Stimulated activated CD8-positive, alpha-beta memory T cell treated with anti-CD3 and anti-CD28 coated beads, Interleukin-15, amount 100 ng/mL, for 1 hour (primary cell): ENCODE results near the gene SNAP29.
A peak's percentile ranks its signal among the peaks of the same experiment; 100 is the strongest.
"Not testable (repeated sequence)": the region's sequence is repeated elsewhere in the genome, so short reads cannot be mapped to it uniquely, and the experiment has no call there.

ENCODE experiments used
- DNase-seq: peaks from one replicate; pipeline ENCODE4 v3.0.0-alpha.2; 2020; ENCODE audit warnings: low read depth

Gene SNAP29

DNA sequence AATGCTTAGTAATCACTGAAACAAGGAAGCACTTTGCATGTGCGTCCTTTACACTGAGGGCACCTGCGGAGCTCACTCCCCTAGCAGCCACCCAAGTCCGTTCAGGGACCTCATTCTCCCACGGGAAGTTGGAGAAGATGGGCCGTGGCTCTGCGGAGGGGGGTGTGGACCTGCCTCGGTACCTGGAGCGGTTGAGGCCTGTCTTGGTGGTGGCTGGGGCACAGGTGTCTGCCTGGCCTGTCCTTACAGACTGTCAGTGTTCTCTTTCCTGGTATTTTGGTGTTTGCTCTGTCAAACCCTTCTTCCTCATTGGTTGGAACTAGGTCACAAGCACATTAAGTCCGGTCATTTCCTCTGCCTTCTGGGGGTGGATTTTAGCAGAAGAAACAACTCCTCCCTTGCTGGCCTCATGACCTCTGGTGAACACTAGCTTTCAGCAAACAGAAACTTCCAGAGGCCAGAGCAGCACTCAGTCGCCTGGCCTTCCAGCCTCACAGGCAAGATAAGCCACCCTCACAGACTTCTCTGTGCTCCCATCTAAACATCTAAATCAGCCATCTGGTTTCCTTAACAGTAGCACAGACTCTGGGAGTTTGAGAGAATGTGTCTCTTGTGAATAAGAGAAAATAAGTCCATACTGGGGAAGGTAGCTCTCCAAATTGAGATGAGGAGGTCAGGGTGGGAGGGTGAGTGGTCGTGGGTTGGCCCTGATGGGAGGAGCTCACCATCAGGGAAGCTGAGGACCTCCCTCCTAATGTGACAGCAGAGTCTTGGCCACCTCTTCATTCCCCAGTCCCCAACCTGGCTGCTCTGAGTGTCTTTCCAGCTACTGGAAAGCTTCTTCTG is 8.6 kb downstream of the SNAP29 start:
- no peak for DNase-seq

DNA sequence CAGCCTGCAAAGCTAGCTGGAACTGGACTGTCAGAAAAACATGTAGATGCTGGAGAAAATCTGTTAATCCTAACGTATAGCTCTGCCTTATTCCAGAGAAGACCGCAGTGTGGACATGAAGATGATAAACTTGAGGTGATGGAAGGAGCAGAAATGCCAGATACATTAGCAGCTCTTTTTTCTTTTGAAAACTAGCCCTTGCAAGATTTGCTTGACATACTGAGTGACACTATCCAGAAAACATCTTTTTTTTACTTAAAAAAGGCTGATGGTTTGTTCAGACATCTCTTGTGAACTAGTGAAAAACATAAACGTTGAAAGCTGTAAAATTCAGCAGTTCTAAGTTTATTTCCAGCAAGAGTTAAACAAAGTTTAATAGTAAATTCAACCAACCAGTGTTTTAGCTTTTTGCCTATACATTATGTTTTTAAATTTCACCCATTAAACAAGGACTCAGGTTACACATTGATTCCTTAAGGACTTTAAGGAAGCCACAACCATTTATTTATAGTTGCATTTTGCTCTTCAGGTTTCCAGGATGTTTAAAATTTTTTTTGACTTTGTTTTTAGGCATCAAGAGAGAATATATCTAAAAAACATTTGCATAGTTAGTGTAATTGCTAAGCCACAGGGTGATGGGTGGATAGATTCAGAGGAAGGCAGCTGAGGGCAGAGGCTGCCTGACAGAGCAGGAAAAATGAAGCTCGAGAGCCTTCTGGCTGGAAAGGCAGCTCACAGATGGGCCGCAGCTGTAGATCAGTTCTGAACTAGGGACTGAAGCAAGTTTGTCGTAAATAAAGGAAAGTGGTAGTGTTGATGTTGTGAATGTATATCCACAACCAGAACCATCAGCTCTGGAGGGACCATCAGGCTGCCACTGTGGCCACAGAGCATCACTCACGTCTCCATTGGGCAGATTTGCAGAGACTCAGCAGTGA is 9.5 kb downstream of the SNAP29 start:
- no peak for DNase-seq

DNA sequence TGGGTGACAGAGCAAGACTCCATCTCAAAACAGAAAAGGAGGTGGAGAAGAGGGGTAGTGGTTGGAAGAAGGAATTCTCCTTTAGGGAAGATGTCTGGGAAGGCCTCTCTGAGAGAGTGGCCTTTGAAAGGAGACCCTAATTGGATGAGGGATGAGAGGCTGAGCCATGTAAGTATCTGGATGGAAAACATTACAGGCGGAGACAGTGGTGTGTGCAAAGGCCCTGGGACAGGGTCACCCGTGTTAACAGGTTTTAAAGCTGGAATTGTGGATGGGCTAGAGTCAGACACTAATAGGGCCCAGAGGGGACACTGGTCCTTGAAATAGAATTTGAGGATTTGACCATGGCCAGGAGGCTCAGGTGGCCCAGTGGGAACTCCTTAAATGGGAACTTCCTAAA is 10.4 kb downstream of the SNAP29 start:
- no peak for DNase-seq

DNA sequence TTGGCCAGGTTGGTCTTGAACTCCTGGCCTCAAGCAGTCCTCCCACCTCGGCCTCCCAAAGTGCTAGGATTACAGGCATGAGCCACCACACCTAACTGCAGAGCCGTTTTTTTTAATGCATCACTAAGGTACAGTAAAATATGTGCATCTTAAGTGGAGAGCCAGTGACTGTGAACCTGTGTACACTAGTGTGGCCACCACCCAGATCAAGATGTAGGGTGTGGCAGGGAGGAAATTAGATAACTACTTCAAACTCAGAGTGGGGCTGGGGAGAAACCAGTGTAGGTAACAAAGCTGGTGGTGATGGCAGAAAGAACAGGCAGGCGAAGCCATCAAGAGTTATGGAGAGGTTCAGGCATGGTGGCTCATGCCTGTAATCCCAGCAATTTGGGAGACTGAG is 14.4 kb downstream of the SNAP29 start:
- DNase-seq: no peak

DNA sequence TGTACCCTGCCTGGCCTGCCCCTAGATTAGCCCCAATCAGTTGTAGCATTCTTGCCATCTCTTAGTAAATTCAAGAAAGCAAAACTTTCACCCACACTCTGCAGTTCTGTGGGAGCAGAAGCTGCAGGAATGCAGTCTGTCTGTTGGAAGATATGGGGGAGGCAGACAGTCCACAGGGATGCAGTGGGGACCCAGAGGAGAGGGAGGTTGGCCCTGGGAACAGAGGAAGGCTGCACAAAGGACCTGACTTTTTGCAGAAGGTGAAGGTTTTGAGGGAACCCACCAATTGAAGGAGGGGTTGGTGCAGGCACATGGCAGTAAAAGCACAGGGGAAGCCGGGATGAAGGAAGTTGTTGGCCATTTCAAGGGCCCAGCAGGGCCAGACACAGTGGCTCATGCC is 16.5 kb downstream of the SNAP29 start:
- no peak for DNase-seq

DNA sequence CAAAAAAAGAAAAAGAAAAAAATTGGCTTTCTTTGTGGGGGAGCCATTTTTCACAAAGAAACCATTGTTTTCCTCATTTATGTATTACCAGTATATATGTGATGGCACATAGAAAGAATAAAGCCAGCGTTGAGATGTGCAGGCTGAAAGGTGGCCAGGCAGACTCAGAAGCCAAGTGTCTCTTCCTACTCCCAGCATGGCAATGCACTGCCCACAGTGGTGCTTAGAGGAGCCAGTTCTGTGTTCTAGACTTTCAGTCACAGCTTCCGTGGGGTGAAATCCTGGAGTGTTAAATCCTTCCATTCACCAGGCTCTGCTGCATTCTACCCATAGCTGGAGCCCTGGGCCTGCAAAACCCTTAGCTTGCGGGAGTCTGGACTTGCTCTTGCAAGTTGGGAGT is 18.9 kb downstream of the SNAP29 start:
- no peak for DNase-seq

DNA sequence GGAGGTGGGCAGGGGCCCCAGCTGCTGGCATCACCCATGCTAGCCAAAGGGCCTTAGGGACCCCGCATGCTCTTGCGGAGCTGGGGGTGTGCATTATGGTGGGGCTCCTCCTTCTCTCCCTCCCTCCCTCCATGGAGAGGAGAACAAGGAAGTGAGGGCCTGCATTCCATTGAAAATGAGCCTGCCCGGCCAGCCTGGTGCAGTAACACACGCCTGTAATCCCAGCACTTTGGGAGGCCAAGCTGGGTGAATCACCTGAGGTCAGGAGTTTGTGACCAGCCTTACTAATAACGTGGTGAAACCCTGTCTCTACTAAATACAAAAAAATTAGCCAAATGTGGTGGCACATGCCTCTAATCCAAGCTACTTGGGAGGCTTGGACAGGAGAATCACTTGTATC is 22.4 kb downstream of the SNAP29 start:
- no peak for DNase-seq

DNA sequence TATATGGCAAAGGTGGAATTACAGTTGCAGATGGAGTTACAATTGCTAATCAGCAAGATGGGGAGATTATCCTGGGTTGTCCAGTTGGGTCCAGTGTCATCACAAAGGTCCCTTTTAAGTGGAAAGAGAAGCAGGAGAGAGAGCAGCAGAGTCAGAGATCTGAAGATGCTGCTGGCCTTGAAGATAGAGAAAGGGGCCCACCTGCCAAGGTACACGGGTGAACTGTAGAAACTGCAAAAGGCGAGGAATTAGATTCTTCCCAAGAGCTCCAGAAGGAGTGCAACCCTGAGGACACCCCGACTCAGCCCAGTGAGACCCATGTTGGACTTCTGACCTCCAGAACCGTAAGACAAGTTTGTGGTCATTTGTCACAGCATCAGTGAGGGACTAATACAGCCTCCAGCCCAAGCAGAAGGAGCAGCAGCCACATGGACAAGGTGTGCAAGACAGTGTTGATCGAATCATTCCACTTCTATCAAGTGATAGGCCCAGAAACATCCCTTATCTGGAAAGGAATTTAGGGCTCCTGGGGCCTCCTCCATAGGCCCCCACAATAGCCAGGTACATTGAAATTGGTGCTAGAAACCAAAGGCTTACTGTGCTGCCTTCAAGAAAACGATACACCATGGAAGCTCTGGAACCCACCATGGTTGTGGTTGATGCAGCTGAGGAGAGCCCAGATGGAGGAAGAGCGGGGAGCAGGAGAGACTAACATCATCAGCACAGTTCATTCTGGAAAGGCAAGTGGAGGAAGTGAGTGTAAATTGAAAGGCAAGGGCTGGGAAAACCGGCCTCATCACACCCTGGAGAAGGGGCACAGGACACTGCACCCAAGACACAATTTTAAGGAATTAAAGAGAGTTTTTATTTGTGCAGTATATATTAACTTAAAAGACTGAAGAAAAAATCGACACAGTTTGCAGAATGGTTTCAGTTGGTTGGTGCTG is 23.3 kb downstream of the SNAP29 start:
- no peak for DNase-seq

DNA sequence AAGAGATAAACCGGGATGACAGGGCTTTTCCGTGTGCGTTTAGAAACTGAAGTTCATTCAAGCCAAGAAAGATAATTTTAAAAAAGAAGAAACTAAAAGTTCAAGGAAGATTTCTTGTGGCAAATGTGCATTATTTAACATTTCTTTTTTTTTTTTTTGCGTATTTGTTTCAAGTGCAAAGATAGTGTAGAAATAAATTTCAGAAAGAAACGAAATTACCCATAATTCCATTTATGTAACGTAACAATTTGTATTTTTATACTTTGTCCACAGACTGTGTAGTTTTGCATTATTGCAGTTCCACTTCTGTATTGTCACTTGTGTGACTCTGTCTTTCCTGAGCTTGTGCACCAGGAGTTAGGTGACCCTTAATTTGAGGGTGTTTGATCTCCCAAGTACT is 24.0 kb downstream of the SNAP29 start:
- no peak for DNase-seq

GRCh38 chr22:20884454-20884853 is 25.6 kb downstream of the SNAP29 start:
- DNase-seq: no peak

DNA sequence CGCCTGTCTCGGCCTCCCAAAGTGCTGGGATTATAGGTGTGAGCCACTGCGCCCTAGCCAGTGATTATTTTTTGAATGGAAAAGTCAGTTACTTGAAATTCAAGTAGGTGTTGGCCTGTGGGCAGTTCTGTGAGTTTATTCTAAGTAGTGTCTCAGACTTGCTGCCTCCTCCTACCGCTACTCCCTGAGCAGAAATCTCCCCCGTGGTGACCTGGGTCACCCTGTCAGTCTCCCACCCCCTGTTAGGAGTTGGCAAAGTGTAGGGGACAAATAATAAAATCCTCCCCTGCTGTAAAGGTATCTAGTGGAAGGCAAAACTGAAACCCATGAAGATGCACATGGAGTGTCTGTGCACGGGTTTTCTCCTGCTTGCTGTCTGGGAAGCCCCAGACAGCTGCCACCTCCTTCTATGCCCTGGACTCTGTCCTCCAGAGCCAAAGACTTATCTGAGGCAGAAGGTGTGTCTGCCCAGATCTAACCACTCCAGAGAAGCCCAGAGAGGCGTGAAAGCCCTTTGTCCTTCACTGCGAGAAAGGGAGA is 26.3 kb downstream of the SNAP29 start:
- no peak for DNase-seq

DNA sequence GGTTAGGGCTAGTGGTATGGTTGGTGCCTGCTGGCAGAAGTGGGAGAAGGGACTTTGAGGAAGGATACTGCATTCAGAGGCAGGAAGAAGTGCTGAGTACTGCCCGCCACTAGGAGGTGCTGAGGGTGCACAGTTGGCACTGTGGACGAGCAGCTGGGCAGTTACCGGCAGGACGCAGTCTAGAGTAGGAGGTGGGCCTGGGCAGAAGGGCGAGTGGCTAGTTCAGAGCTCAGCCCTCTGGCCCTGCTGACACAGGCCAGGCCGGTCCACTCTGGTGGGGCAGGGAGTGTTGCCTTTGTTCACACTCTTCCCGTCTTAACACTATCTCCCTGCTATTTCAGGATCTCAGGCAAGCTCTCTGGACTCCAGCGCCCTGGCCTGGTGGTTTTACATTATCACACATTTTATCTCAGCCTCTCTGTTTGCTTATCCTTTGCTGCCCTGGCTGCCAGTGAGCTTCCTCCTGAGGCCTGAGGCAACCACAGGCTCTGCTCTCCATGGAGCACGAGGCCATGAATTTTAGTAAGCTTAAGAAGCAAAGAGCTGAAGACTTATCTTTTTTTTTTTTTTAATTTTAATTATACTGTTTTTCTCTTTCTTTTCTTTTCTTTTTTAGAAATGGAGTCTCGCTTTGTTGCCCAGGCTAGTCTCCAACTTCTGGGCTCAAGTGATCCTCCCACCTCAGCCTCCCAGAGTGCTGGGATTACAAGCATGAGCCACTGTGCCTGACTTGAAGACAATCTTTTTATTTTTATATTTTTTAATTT is 26.9 kb downstream of the SNAP29 start:
- DNase-seq: peak; percentile 22

GRCh38 chr22:20887375-20887774 is 28.6 kb downstream of the SNAP29 start:
- no peak for DNase-seq

GRCh38 chr22:20889025-20889704 is 30.4 kb downstream of the SNAP29 start:
- DNase-seq: no peak

DNA sequence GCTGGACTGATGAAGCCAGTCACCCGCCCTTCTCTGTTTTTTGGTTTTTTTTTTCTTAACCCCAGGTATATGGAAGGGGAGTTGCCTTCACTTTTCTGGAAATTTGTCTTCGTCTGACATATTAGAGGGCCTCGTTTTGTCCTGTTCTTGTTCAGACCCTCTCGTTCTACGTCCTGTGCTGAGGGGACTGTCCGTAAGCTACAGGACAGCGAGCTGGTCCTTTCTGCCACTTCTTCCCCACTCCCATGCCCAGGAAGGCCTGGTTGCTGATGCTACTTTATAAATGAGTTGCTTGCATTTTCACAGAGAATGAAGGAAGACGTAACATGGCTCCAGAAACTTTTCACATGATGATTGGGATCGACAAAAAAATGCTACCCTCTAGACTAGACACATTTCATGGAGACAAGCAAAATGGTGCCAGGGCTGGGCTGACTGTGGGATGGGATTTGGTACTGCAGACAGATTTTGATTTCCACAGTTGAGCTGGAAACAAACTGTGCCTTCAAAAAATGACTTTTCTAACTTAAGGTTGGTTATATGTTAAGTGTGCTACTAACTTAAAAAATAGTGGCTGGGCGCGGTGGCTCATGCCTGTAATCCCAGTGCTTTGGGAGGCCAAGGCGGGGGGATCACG is 31.2 kb downstream of the SNAP29 start:
- DNase-seq: no peak

DNA sequence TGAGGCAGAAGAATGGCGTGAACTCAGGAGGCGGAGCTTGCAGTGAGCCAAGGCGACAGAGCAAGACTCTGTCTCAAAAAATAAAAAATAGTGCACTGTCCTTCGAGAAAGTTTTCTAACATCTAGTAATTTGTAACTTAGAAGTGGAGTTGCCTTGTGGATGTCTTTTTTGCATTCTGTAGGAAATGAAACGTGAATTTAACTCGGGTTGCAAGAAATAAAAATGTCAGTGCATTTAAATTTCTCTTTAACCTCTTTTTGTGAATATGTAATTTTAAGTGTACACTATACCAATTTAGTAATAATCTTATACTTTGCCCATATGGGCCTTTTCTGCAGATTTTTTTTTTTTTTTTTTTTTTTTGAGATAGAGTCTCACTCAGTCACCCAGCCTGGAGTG is 32.2 kb downstream of the SNAP29 start:
- no peak for DNase-seq

DNA sequence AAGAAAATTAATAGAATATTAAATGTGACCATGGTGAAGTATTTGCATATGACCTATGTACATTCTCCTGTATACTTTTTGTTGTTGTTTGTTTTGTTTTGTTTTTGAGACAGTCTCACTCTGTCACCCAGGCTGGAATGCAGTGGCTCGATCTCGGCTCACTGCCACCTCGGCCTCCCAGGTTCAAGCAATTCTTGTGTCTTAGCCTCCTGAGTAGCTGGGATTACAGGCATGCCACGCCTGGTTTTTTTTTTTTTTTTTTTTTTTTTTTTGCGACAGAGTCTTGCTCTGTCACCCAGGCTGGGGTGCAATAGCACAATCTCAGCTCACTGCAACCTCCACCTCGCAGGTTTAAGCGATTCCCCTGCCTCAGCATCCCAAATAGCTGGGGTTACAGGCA is 38.9 kb downstream of the SNAP29 start:
- DNase-seq: not testable (repeated sequence)

GRCh38 chr22:20899827-20900423 is 41.1 kb downstream of the SNAP29 start:
- DNase-seq: no peak
